ENCODE results near the gene MSANTD1.

- TF ChIP-seq CTCF (IDR thresholded peaks at IDR 0.05): no peak
- no peak for TF ChIP-seq POLR2AphosphoS5 (IDR thresholded peaks at IDR 0.05)
Observed at GRCh38 chr4:3262208-3263052, 13.5 kb downstream of the MSANTD1 start.

Measured in suprapubic skin (tissue), 3 donors.